ENCODE results near the gene TEX50. TPM values are rescaled to one million over a fixed set of nuclear protein-coding genes. Genes with fewer than 3 reads are reported as not detected.
"Not testable (repeated sequence)": the region's sequence is repeated elsewhere in the genome, so short reads cannot be mapped to it uniquely, and the experiment has no call there.

TEX50 gene
- total RNA-seq, 1 donor, result not detected

GRCh38 chr1:173601588-173601987 is 33.5 kb upstream of the TEX50 start:
- Histone ChIP-seq H3K9me3 (ENCODE audit: low read depth, low read length) (no peaks in the 10 kb centered on the region), H4K20me1 (ENCODE audit: insufficient read depth, low read length) (no peaks in the 10 kb centered on the region), H3K79me2 (ENCODE audit: insufficient read depth, low read length) (no peaks in the 10 kb centered on the region), H2AFZ (ENCODE audit: low read length) (no peak overlapping the region), H3K4me2 (ENCODE audit: insufficient read depth, low read length) (peak overlapping the region; percentile 30), H3K27me3 (ENCODE audit: insufficient read depth, low read length) (no peaks in the 10 kb centered on the region), H3K4me1 (ENCODE audit: insufficient read depth, low read length) (no peaks in the 10 kb centered on the region), H3K27ac (ENCODE audit: low read depth, low read length) (no peak overlapping the region), H3K4me3 (ENCODE audit: insufficient read depth, low read length) (no peak overlapping the region), H3K36me3 (ENCODE audit: insufficient read depth, low read length) (no peaks in the 10 kb centered on the region)
- DNase-seq (ENCODE audit: insufficient read length, low spot score, missing footprints), result no peak
- no peak for TF ChIP-seq CTCF (IDR thresholded peaks at IDR 0.05; ENCODE audit: extremely low read depth, low read depth, low read length)

GRCh38 chr1:173603056-173603591 is 32.0 kb upstream of the TEX50 start, which contains the start of gene SLC9C2:
SLC9C2 (minus strand) TSS chr1:173603072; CDS start chr1:173601776, 1,296 bp downstream.
- Histone ChIP-seq H3K9me3 (ENCODE audit: low read depth, low read length) (no peaks in the 10 kb centered on the region), H3K27me3 (ENCODE audit: insufficient read depth, low read length) (no peaks in the 10 kb centered on the region), H2AFZ (ENCODE audit: low read length) (no peak within 1 kb of the TSS), H3K4me3 (ENCODE audit: insufficient read depth, low read length) (no peak within 1 kb of the TSS), H3K4me2 (ENCODE audit: insufficient read depth, low read length) (no peak within 1 kb of the TSS), H4K20me1 (ENCODE audit: insufficient read depth, low read length) (no peaks in the 10 kb centered on the region), H3K36me3 (ENCODE audit: insufficient read depth, low read length) (no peaks in the 10 kb centered on the region), H3K79me2 (ENCODE audit: insufficient read depth, low read length) (no peaks in the 10 kb centered on the region), H3K27ac (ENCODE audit: low read depth, low read length) (no peak within 1 kb of the TSS), H3K4me1 (ENCODE audit: insufficient read depth, low read length) (no peaks in the 10 kb centered on the region)
- DNase-seq (ENCODE audit: insufficient read length, low spot score, missing footprints), result no peak
- no peak for TF ChIP-seq CTCF (IDR thresholded peaks at IDR 0.05; ENCODE audit: extremely low read depth, low read depth, low read length)

- H2AFZ ChIP-seq (ENCODE audit: low read length), result no peak overlapping the region
- H3K4me1 ChIP-seq (ENCODE audit: insufficient read depth, low read length), result no peaks in the 10 kb centered on the region
- no peaks in the 10 kb centered on the region for H3K9me3 ChIP-seq (ENCODE audit: low read depth, low read length)
- H3K4me2 ChIP-seq (ENCODE audit: insufficient read depth, low read length), result no peak overlapping the region
- H4K20me1 ChIP-seq (ENCODE audit: insufficient read depth, low read length), result no peaks in the 10 kb centered on the region
- no peak for TF ChIP-seq CTCF (IDR thresholded peaks at IDR 0.05; ENCODE audit: extremely low read depth, low read depth, low read length)
- no peak overlapping the region for H3K27ac ChIP-seq (ENCODE audit: low read depth, low read length)
- H3K36me3 ChIP-seq (ENCODE audit: insufficient read depth, low read length), result no peaks in the 10 kb centered on the region
- no peaks in the 10 kb centered on the region for H3K27me3 ChIP-seq (ENCODE audit: insufficient read depth, low read length)
- DNase-seq (ENCODE audit: insufficient read length, low spot score, missing footprints), result no peak
- no peak overlapping the region for H3K4me3 ChIP-seq (ENCODE audit: insufficient read depth, low read length)
- H3K79me2 ChIP-seq (ENCODE audit: insufficient read depth, low read length), result no peaks in the 10 kb centered on the region
Measured at GRCh38 chr1:173608503-173609216, 26.5 kb upstream of the TEX50 start.

- H3K27me3 ChIP-seq (ENCODE audit: insufficient read depth, low read length); H3K27ac ChIP-seq (ENCODE audit: low read depth, low read length); H3K4me2 ChIP-seq (ENCODE audit: insufficient read depth, low read length); H3K4me3 ChIP-seq (ENCODE audit: insufficient read depth, low read length); H3K79me2 ChIP-seq (ENCODE audit: insufficient read depth, low read length); H3K9me3 ChIP-seq (ENCODE audit: low read depth, low read length); H2AFZ ChIP-seq (ENCODE audit: low read length); H3K4me1 ChIP-seq (ENCODE audit: insufficient read depth, low read length); H4K20me1 ChIP-seq (ENCODE audit: insufficient read depth, low read length); DNase-seq (ENCODE audit: insufficient read length, low spot score, missing footprints); H3K36me3 ChIP-seq (ENCODE audit: insufficient read depth, low read length): not testable (repeated sequence)
Measured at GRCh38 chr1:173613086-173613485, 22.1 kb upstream of the TEX50 start.

Data from osteoblast (primary cell).